Activated CD8-positive, alpha-beta memory T cell treated with anti-CD3 and anti-CD28 coated beads, Interleukin-2, amount 50 U/mL, for 48 hours (primary cell): ENCODE measurements around the gene CETP.

ENCODE experiments used
- DNase-seq: peaks from one replicate; pipeline ENCODE4 v3.0.0-alpha.2; 2020

Gene CETP

DNA sequence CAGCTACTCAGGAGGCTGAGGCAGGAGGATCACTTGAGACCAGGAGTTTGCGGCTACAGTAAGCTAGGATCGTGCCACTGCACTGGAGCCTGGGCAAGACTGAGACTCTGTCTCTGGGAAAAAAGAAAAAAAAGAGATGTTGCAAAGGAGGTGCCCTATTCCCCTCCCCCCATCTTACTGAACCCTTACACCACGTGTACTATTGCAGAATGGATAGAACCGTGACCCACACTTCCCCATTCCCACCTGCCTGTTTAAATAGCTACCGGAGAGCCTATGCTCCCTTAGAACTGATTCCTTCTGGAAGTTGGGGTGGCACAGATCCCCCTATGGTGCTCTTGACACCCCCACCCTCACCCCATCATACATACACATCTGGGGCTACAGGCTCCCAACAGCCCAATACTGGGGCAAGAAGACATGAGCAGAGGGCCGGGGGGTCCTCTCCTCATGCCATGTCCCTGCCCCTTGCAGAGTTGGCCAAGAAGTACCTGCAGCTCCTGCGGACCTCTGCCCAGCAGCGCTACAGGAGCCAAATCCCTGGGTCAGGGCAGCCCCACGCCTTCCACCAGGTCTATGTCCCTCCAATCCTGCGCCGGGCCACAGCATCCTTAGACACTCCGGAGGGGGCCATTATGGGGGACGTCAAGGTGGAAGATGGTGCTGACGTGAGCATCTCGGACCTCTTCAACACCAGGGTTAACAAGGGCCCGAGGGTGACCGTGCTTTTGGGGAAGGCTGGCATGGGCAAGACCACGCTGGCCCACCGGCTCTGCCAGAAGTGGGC lies 63.3 kb downstream of the CETP start:
- no peak for DNase-seq

DNA sequence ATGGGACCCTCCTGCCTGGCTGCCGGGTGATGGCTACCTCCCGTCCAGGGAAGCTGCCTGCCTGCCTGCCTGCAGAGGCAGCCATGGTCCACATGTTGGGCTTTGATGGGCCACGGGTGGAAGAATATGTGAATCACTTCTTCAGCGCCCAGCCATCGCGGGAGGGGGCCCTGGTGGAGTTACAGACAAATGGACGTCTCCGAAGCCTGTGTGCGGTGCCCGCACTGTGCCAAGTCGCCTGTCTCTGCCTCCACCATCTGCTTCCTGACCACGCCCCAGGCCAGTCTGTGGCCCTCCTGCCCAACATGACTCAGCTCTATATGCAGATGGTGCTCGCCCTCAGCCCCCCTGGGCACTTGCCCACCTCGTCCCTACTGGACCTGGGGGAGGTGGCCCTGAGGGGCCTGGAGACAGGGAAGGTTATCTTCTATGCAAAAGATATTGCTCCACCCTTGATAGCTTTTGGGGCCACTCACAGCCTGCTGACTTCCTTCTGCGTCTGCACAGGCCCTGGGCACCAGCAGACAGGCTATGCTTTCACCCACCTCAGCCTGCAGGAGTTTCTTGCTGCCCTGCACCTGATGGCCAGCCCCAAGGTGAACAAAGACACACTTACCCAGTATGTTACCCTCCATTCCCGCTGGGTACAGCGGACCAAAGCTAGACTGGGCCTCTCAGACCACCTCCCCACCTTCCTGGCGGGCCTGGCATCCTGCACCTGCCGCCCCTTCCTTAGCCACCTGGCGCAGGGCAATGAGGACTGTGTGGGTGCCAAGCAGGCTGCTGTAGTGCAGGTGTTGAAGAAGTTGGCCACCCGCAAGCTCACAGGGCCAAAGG lies 64.4 kb downstream of the CETP start:
- DNase-seq, result no peak

DNA sequence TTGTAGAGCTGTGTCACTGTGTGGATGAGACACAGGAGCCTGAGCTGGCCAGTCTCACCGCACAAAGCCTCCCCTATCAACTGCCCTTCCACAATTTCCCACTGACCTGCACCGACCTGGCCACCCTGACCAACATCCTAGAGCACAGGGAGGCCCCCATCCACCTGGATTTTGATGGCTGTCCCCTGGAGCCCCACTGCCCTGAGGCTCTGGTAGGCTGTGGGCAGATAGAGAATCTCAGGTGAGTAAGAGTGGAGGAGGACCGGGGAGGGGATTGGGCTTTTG lies 65.0 kb downstream of the CETP start:
- DNase-seq, result no peak

DNA sequence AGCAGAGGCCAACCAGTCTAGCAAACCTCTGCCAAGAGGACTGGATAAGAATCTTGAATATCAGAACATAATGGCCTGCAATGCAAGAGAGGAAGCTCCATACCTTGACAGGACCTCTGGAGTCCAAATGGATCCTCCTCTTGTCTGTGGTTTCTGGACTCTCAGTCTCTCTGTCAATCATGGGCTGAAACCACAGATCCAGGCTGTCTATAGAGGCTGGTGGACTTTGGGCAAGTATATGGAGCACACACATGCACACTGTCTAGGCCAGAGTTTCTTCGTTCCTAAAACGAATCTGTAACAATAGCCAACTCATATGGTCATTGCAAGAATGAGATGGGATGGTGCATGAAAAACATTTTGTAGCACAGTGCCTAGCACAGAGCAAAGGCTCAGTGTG lies 65.3 kb downstream of the CETP start:
- no peak for DNase-seq

DNA sequence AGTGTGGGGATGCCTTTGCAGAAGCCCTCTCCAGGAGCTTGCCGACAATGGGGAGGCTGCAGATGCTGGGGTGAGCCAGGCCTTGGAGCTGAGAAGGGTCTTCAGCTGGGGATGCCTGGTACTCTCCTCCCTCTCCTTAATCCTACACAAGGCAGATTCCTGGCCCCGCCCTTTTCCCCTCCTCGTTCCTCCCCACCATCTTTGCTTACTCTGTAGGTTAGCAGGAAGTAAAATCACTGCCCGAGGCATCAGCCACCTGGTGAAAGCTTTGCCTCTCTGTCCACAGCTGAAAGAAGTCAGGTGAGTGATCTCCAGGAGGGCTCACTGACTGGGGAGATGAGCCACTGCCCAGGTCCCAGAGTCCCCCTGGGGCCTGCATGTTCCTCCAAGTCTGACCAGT lies 66.3 kb downstream of the CETP start:
- no peak for DNase-seq

DNA sequence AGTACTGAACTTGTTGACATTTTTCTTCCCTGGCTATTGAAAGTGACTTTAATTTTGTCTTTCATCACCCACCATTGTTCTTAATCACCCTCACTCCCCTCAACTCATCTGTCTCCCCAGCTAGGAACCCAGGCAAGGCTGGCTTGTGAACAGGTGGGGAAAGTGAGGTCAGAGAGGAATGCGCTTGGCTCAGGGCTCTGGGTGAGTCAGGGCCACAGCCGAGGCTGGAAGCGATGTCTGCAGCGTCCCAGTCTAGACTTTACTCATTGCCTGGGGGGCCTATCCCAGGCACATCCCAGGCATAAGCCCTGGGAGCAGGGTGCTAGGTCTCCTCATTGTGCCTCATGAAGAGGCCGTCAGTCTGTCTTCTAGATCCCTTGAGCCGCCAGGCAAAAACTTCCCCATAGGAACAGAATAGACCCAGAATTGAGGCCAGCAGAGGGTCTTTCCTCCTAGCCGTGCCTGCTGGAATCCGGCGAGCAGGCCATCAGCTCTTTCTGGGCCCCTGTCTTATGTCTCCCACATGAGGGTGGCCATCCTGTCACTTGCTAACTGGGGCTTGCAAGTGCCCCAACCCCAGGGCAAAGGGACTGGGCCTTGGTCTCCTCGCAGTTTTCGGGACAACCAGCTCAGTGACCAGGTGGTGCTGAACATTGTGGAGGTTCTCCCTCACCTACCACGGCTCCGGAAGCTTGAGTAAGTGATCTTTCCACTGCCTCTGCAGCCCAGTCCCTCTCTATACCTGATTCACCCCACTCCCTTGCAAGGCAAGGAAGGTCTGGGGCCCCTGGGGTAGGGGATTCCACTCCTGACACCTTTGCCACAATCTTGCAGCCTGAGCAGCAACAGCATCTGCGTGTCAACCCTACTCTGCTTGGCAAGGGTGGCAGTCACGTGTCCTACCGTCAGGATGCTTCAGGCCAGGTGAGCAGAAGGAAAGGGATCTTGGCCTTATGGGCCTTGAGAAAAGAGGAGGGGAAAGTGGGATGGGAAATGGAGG lies 67.7 kb downstream of the CETP start:
- no peak for DNase-seq

DNA sequence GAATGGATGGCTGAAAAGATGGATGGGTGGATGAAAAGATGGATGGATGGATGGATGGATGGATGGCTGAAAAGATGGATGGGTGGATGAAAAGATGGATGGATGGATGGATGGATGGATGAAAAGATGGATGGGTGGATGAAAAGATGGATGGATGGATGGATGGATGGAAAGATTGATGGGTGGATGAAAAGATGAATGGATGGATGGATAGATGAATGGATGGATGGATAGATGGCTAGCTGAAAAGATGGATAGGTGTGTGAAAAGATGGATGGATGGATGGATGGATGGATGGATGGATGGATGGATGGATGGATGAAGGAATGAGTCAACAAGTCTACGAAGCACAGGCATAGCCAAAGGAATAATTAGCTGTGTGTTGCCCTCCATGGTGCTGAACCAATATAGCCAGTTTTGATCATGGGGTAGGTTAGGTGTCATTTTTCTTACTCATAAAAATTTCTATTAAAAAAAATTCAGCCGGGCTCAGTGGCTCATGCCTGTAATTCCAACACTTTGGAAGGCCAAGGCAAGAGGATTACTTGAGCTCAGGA lies 68.7 kb downstream of the CETP start:
- no peak for DNase-seq

DNA sequence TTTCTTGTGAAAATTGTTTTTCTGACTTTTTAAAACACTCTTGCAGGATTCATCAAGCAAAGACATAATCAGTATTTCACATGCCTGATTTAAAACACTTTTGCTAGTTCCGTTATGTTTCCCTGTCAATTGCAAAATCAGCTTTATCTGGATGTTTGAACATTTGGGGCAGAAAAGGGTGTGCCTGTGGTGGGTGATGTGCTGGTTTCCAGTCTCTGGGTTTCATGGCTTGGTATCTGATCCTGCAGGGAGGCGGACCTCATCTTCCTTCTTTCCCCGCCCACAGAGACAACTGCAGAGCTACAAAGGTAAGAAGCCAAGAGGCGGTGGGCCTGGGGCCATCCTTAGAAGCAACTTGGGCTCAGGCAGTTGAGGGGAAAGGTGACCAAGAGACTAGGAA lies 69.4 kb downstream of the CETP start:
- DNase-seq, result no peak

DNA sequence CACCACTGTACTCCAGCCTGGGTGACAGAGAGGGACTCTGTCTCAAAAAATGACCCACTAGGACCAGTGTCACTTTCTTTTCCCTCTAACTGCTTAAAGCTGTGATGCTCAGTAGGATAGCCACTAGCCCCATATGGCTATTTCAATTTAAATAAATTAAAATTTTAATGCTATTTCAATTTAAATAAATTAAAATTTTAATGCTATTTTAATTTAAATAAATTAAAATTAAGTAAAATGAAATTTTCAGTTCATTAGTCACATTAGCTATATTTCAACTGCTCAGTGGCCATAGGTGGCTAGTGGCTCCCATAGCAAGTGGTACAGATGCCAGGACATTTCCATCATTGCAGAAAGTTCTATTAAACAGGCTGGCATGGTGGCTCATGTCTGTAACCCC lies 70.6 kb downstream of the CETP start:
- no peak for DNase-seq

DNA sequence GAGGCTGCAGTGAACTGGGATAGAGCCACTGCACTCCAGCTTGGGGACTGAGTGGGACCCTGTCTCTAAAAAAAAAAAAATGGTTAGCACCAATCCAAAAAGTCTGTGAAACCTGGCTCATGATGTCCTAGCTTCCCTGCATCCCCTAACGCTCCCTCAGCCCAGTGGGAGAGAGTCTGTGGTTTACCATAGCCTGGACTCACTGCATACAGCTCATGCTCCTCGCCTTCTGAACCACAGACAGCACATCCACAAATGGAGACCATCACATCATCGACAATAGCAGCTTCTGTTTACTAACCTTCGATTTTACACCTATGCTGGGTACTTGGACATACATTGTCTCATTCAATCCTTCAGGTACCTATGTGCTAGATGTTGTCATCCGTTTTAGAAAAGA lies 71.2 kb downstream of the CETP start:
- no peak for DNase-seq
